ENCODE results near the gene CATSPER1. TPM values are rescaled to one million over a fixed set of nuclear protein-coding genes. Genes with fewer than 3 reads are reported as not detected.
"Not testable (repeated sequence)": the region's sequence is repeated elsewhere in the genome, so short reads cannot be mapped to it uniquely, and the experiment has no call there.

The CATSPER1 gene
- total RNA-seq, 1 donor from 2014 or later = not detected

GRCh38 chr11:66013762-66014100 lies 12.5 kb downstream of the CATSPER1 start:
- Mint-ChIP-seq H3K27me3 (ENCODE audit: low read depth) (no peaks in the 10 kb centered on the region), H3K36me3 (ENCODE audit: low read depth) (no peaks in the 10 kb centered on the region), H3K4me3 (ENCODE audit: unreplicated experiment) (no peak overlapping the region), H3K4me1 (ENCODE audit: low read depth) (peaks cover 52% of the 10 kb centered on the region), H3K9me3 (ENCODE audit: low read depth) (no peaks in the 10 kb centered on the region), H3K27ac (ENCODE audit: unreplicated experiment) (no peak overlapping the region)
- TF ChIP-seq, protein P1, sequence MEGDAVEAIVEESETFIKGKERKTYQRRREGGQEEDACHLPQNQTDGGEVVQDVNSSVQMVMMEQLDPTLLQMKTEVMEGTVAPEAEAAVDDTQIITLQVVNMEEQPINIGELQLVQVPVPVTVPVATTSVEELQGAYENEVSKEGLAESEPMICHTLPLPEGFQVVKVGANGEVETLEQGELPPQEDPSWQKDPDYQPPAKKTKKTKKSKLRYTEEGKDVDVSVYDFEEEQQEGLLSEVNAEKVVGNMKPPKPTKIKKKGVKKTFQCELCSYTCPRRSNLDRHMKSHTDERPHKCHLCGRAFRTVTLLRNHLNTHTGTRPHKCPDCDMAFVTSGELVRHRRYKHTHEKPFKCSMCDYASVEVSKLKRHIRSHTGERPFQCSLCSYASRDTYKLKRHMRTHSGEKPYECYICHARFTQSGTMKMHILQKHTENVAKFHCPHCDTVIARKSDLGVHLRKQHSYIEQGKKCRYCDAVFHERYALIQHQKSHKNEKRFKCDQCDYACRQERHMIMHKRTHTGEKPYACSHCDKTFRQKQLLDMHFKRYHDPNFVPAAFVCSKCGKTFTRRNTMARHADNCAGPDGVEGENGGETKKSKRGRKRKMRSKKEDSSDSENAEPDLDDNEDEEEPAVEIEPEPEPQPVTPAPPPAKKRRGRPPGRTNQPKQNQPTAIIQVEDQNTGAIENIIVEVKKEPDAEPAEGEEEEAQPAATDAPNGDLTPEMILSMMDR (IDR thresholded peaks at IDR 0.05) = no peak
- no peak for DNase-seq (ENCODE audit: low spot score)

DNA sequence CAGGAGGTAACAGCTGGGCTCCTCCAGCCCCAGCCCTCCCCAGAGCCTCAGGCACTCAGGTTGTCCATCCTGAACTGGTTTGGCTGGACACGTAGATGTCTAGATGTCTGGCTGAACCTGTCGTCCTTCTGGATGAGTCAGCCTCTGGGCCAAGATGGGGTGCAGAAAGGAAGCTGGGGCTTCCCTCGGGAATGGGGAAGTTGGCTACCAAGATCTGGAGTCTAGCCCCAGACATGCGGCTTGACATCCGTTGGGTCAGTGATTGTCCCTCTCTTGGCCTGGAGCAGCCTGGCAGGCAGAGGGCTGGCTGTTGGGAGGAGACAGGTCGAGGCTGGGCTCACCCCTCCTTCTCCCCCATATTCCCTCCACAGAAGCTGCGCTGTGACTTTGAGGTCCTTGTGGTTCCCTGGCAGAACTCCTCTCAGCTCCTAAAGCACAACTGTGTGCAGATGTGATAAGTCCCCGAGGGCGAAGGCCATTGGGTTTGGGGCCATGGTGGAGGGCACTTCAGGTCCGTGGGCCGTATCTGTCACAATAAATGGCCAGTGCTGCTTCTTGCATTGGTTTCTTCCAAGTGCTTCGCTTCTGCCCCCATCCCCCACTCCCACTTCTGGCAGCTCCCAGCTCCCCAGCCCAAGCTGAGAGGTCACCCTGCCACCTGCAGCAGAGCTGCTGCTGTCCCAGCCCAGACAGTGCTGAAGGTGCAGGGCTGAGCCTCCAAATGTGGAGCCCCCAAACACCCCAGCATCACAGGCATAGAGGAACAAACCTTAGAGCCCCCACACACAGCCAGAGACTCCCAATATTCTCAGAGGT lies 13.1 kb downstream of the CATSPER1 start:
- Mint-ChIP-seq H3K4me1 (ENCODE audit: low read depth) (peaks cover 55% of the 10 kb centered on the region), H3K27me3 (ENCODE audit: low read depth) (no peaks in the 10 kb centered on the region), H3K9me3 (ENCODE audit: low read depth) (no peaks in the 10 kb centered on the region), H3K36me3 (ENCODE audit: low read depth) (no peaks in the 10 kb centered on the region), H3K4me3 (ENCODE audit: unreplicated experiment) (no peak overlapping the region), H3K27ac (ENCODE audit: unreplicated experiment) (no peak overlapping the region)
- DNase-seq (ENCODE audit: low spot score) = no peak
- TF ChIP-seq, protein P1 (IDR thresholded peaks at IDR 0.05) = no peak

- H3K36me3 Mint-ChIP-seq (ENCODE audit: low read depth) = no peaks in the 10 kb centered on the region
- TF ChIP-seq, protein P1 (IDR thresholded peaks at IDR 0.05) = no peak
- no peaks in the 10 kb centered on the region for H3K27me3 Mint-ChIP-seq (ENCODE audit: low read depth)
- no peak overlapping the region for H3K27ac Mint-ChIP-seq (ENCODE audit: unreplicated experiment)
- H3K4me1 Mint-ChIP-seq (ENCODE audit: low read depth) = peaks cover 55% of the 10 kb centered on the region
- no peaks in the 10 kb centered on the region for H3K9me3 Mint-ChIP-seq (ENCODE audit: low read depth)
- no peak overlapping the region for H3K4me3 Mint-ChIP-seq (ENCODE audit: unreplicated experiment)
- DNase-seq (ENCODE audit: low spot score) = no peak
Measured at GRCh38 chr11:66012371-66012945, 13.8 kb downstream of the CATSPER1 start.

DNA sequence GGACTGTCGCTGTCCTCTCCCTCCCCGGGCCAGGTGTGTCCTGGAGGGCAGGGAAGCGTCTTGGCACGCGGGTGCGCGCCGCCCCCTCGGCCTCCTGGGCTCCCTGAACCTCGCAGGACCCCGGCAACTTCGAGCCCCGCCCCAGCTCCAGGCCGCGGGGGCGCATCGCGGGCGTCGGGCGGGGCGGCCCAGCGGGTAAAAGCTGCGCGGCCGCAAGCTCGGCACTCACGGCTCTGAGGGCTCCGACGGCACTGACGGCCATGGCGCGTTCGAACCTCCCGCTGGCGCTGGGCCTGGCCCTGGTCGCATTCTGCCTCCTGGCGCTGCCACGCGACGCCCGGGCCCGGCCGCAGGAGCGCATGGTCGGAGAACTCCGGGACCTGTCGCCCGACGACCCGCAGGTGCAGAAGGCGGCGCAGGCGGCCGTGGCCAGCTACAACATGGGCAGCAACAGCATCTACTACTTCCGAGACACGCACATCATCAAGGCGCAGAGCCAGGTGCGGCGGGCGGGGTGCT lies 14.4 kb downstream of the CATSPER1 start, which contains the start of gene CST6:
Gene CST6, plus strand, starts transcription at position 224 of the 519 bp plus-strand sequence. Its CDS starts 37 bp downstream, at position 261.
- TF ChIP-seq, protein P1 (IDR thresholded peaks at IDR 0.05) = no peak
- no peaks in the 10 kb centered on the region for H3K27me3 Mint-ChIP-seq (ENCODE audit: low read depth)
- no peak within 1 kb of the TSS for H3K4me3 Mint-ChIP-seq (ENCODE audit: unreplicated experiment)
- H3K36me3 Mint-ChIP-seq (ENCODE audit: low read depth) = no peaks in the 10 kb centered on the region
- DNase-seq (ENCODE audit: low spot score) = no peak
- H3K27ac Mint-ChIP-seq (ENCODE audit: unreplicated experiment) = no peak within 1 kb of the TSS
- no peaks in the 10 kb centered on the region for H3K9me3 Mint-ChIP-seq (ENCODE audit: low read depth)
- peaks cover 55% of the 10 kb centered on the region for H3K4me1 Mint-ChIP-seq (ENCODE audit: low read depth)

- no peak overlapping the region for H3K27ac Mint-ChIP-seq (ENCODE audit: unreplicated experiment)
- H3K4me3 Mint-ChIP-seq (ENCODE audit: unreplicated experiment) = no peak overlapping the region
- TF ChIP-seq, protein P1 (IDR thresholded peaks at IDR 0.05) = no peak
- no peaks in the 10 kb centered on the region for H3K27me3 Mint-ChIP-seq (ENCODE audit: low read depth)
- no peaks in the 10 kb centered on the region for H3K36me3 Mint-ChIP-seq (ENCODE audit: low read depth)
- no peak for DNase-seq (ENCODE audit: low spot score)
- H3K4me1 Mint-ChIP-seq (ENCODE audit: low read depth) = peaks cover 49% of the 10 kb centered on the region
- H3K9me3 Mint-ChIP-seq (ENCODE audit: low read depth) = no peaks in the 10 kb centered on the region
Measured at GRCh38 chr11:66011239-66011784, 15.0 kb downstream of the CATSPER1 start.

- not testable (repeated sequence) for H3K9me3 Mint-ChIP-seq (ENCODE audit: low read depth); DNase-seq (ENCODE audit: low spot score); H3K27ac Mint-ChIP-seq (ENCODE audit: unreplicated experiment); H3K4me3 Mint-ChIP-seq (ENCODE audit: unreplicated experiment); H3K36me3 Mint-ChIP-seq (ENCODE audit: low read depth); H3K27me3 Mint-ChIP-seq (ENCODE audit: low read depth)
- H3K4me1 Mint-ChIP-seq (ENCODE audit: low read depth) = peaks cover 36% of the 10 kb centered on the region
Measured at GRCh38 chr11:66010036-66010435, 16.2 kb downstream of the CATSPER1 start.
